Left lung (tissue), 10 donors: Measurements from ENCODE around the gene HABP4. TPM values are rescaled to one million over a fixed set of nuclear protein-coding genes. Genes with fewer than 3 reads are reported as not detected.

Experiments
- ATAC-seq: fragments of 200-7000 bp; cut with Tn5 transposase; one replicate; pipeline ENCODE4 v1.9.1; 2020; ENCODE audit warnings: moderate library complexity
- DNase-seq, 4 donors: peaks; one replicate each; pipeline ENCODE4 v3.0.0-alpha.2; 2013 to 2020
- H3K27ac ChIP-seq, 2 donors: fragments of 200-600 bp; sonication (generic) in 1 of 2; one replicate each; pipeline versions ENCODE4 v1.5.0 to v1.8.0; 2020 to 2021
- H3K27me3 ChIP-seq, 2 donors: fragments of 200-600 bp; sonication (generic) in 1 of 2; one replicate each; pipeline versions ENCODE4 v1.5.0 to v1.8.0; 2020 to 2021
- H3K36me3 ChIP-seq, 2 donors: fragments of 200-600 bp; sonication (generic) in 1 of 2; one replicate each; pipeline versions ENCODE4 v1.5.0 to v1.8.0; 2020 to 2021
- H3K4me1 ChIP-seq, 2 donors: fragments of 200-600 bp; one replicate each; pipeline ENCODE4 v1.8.0; 2021
- H3K4me3 ChIP-seq, 2 donors: fragments of 200-600 bp; sonication (generic) in 1 of 2; one replicate each; pipeline versions ENCODE4 v1.5.0 to v1.8.0; 2020 to 2021; ENCODE audit warnings: mild to moderate bottlenecking in 1 of 2
- H3K9me3 ChIP-seq, 2 donors: fragments of 200-600 bp; sonication (generic) in 1 of 2; one replicate each; pipeline versions ENCODE4 v1.5.0 to v1.8.0; 2020 to 2021
- CTCF ChIP-seq, 2 donors: fragments of 200-600 bp; sonication (generic) in 1 of 2; IDR thresholded peaks; one replicate each; pipeline versions ENCODE4 v1.5.0 to v1.8.0; 2021; ENCODE audit warnings: antibody characterized with exemption in 2 of 2
- intact Hi-C, 2 donors: fragments of 100-400 bp; cut with DNase I; formaldehyde crosslinking; loops; one replicate each; pipeline versions ENCODE4 v1.11.2 to v1.14.2; 2022
- polyA plus RNA-seq, 6 donors: library from polyadenylated mRNA; unstranded; fragments of 120-200 nt; gene quantifications; one replicate each; pipeline ENCODE4 v1.2.1, GENCODE V29; 2013; ENCODE audit not compliant: insufficient read length in 6 of 6
- total RNA-seq, 2 donors: library from RNA; stranded (reverse); fragmentation: NEBNext Ultra II Directional; extraction: Animal tissue kit (Norgen Biotek cat#: 25700); gene quantifications; one replicate each; pipeline ENCODE4 v1.2.1, GENCODE V29; 2021
- donor health status: DM: no; HTN: yes; CAD: no.
- donor health status: DM: no; HTN: no; CAD: no.

HABP4 gene
- total and polyA plus RNA-seq, 8 donors, result 8.0 to 17.1 (median 9.9) TPM

GRCh38 chr9:96486386-96487028 lies 36.5 kb downstream of the HABP4 start:
- peak in 1 of 4 donors; percentile 57 for DNase-seq
- no peak overlapping the region for H3K4me3 ChIP-seq

DNA sequence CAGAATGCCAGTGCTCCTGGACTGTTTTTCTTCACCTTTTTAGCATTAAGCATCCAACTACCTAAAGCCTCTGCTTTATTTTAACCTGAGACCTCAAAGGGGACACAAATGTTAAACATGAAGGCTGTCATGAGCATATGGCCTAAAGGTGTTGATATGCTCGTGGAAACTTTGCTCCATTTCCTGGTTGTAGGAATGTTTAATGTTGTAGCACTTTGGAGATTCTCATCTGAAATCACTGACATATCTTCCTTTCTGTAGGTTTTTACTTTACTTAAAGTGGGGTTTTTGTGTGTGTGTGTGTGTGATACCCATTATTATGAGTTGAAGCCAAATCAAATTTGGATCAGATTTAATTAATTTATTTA lies 37.0 kb downstream of the HABP4 start:
- no peaks in the 10 kb centered on the region for H3K9me3 ChIP-seq
- intact Hi-C loops, result no loop called here
- peaks cover 0 to 46% of the 10 kb centered on the region in 2 donors for H3K36me3 ChIP-seq

More at GRCh38 chr9:96486386-96487028, 36.5 kb downstream of the HABP4 start:
- no peak for TF ChIP-seq CTCF (IDR thresholded peaks at IDR 0.05)
- Histone ChIP-seq H3K36me3 (peaks cover 0 to 46% of the 10 kb centered on the region in 2 donors), H3K9me3 (no peaks in the 10 kb centered on the region), H3K27ac (peak overlapping the region in 1 of 2 donors; percentile 16), H3K27me3 (no peaks in the 10 kb centered on the region), H3K4me1 (peaks cover 0 to 12% of the 10 kb centered on the region in 2 donors)
- intact Hi-C loops, result no loop called here
- ATAC-seq, result peak; percentile 75

DNA sequence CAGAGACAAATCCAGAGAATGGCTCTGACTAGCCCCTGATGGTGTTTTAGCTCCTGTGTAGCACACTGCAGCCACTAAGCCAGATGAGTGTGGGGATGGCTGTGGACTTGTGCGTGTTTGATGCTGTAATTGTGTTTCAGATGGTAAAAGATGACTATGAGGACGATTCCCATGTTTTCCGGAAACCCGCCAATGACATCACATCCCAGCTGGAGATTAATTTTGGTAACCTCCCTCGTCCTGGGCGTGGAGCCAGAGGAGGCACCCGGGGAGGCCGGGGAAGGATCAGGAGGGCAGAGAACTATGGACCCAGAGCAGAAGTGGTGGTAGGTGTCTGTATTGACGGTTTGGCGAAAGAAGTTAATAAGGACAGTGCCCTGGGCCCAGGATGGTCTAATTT lies 38.0 kb downstream of the HABP4 start:
- Histone ChIP-seq H3K27ac (no peak overlapping the region), H3K9me3 (no peaks in the 10 kb centered on the region), H3K4me3 (no peak overlapping the region), H3K4me1 (peaks cover 6 to 15% of the 10 kb centered on the region in 2 donors), H3K36me3 (peaks cover 0 to 46% of the 10 kb centered on the region in 2 donors), H3K27me3 (no peaks in the 10 kb centered on the region)
- intact Hi-C loops, result no loop called here
- TF ChIP-seq CTCF (IDR thresholded peaks at IDR 0.05), result no peak
- DNase-seq (no peak), ATAC-seq (no peak)

More for the DNA sequence above, 37.0 kb downstream of the HABP4 start:
- Histone ChIP-seq H3K27me3 (no peaks in the 10 kb centered on the region), H3K4me1 (peaks cover 3 to 15% of the 10 kb centered on the region in 2 donors), H3K27ac (peak overlapping the region in 1 of 2 donors; percentile 16), H3K4me3 (no peak overlapping the region)
- TF ChIP-seq CTCF (IDR thresholded peaks at IDR 0.05), result no peak
- DNase-seq (no peak), ATAC-seq (no peak)

DNA sequence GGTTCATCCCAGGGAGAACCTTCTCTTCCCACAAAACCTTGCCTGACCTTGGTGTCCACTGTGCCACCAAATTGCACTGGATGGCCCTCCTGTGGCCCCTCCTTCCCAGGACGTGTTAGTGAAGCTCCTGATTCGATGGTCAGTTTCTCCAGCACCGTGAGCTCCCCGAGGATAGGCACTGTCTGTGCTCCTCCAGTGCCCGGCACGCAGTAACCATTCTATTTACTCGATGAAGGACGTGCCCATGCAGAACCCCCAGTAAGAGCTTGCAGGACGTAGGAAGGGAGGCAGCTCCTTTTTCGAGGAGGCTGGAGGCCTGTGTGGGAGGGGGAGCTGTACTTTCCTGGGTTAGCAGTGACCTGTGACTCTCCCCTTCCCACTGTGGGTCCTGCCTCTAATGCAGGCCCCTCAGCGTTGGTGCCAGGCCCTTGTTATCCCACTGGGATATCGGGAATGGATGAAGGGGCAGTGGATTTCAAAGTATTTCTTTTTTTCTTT lies 39.6 kb downstream of the HABP4 start:
- Histone ChIP-seq H3K9me3 (no peaks in the 10 kb centered on the region), H3K4me3 (no peak overlapping the region), H3K27ac (no peak overlapping the region), H3K27me3 (no peaks in the 10 kb centered on the region), H3K4me1 (peaks cover 6 to 15% of the 10 kb centered on the region in 2 donors), H3K36me3 (peaks cover 0 to 43% of the 10 kb centered on the region in 2 donors)
- DNase-seq (no peak), ATAC-seq (no peak)
- TF ChIP-seq CTCF (IDR thresholded peaks at IDR 0.05), result no peak
- intact Hi-C loops, result no loop called here

DNA sequence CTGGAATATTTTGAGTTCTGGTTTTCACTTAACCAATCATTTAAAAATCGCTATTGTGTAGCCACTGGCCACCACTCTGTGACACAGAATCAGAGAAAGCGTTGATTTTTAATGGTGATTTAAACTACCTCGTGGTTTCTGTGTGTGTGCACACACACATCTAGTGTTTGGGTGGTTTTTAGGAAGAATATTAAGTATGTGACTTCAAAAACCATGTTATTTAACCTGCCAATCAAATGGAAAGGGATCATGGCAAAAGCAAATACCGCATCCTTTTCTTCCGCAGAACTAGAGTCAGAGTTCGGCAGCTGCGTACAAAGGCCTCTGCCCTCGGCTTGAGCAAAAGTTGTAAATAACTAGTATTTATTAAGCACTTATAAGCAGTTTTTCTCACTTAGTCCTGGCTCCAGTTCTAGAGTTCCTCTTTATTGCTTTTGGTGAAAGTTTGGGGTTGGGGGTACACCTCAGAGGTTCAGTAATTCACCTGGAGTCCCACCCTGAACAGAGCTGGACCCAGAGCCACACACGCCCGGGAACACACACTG lies 40.6 kb downstream of the HABP4 start:
- no peaks in the 10 kb centered on the region for H3K9me3 ChIP-seq
- no peak for ATAC-seq
- TF ChIP-seq CTCF (IDR thresholded peaks at IDR 0.05), result no peak
- peak overlapping the region in 1 of 2 donors; percentile 9 for H3K27ac ChIP-seq
- no peak for DNase-seq
- intact Hi-C loops, result no loop called here
- peaks cover 6 to 18% of the 10 kb centered on the region in 2 donors for H3K4me1 ChIP-seq
- no peaks in the 10 kb centered on the region for H3K27me3 ChIP-seq
- no peak overlapping the region for H3K4me3 ChIP-seq
- peaks cover 0 to 34% of the 10 kb centered on the region in 2 donors for H3K36me3 ChIP-seq
